ENCODE results near the gene FRG2C.
"Not testable (repeated sequence)": the region's sequence is repeated elsewhere in the genome, so short reads cannot be mapped to it uniquely, and the experiment has no call there.

GRCh38 chr3:75670298-75671286 lies 6.5 kb downstream of the FRG2C start:
- not testable (repeated sequence) for TF ChIP-seq SNRNP70 (IDR thresholded peaks at IDR 0.05; ENCODE audit: low read depth, low read length); SUZ12 (IDR thresholded peaks at IDR 0.05; ENCODE audit: low read depth, low read length); NCOA2 (CRISPR knock-in tag; IDR thresholded peaks at IDR 0.05); CTCF (CRISPR knock-in tag; IDR thresholded peaks at IDR 0.05)

Data from HepG2 (cell line).